GM18502 (cell line): Measurements from ENCODE around the gene RNF207.
A peak's percentile ranks its signal among the peaks of the same experiment; 100 is the strongest.
"Not testable (repeated sequence)": the region's sequence is repeated elsewhere in the genome, so short reads cannot be mapped to it uniquely, and the experiment has no call there.

ENCODE experiments used
- ATAC-seq: cut with Tn5 transposase; IDR thresholded peaks from one replicate; pipeline ENCODE4 v1.9.1; 2021; ENCODE audit warnings: mild to moderate bottlenecking; ENCODE audit not compliant: unreplicated experiment, poor library complexity

Gene RNF207

DNA sequence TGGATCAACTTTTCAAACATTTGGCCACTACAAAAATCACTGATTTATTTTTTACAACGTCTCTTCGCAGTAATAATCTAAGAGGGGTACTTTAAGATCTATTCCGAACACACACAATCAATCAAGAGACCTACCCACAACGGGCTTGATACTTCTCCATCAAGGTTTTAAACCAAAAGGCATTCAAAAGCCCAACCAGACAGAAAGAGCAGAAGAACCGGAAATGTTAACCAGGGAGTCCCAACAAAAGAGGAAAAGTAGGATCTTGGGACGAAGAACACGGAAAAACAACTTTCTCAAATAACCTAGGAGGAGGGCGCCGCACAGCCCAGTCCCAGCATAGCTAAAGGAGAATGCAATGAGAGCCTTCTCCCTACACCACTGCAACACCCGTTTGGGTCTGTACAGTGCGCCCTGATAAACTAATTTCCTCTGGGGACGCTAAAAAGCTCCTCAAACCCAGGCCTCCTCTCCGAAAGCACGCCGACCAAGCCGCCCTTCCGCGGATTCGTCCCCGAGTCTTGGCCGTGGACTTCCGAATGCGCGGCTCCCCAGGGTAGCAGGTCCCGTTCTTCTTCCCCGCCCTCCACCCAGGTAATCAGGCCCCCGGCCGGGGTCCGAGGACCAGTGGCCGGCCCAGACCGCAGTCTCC, 7.1 kb upstream of the RNF207 start:
- peak; percentile 31 for ATAC-seq

DNA sequence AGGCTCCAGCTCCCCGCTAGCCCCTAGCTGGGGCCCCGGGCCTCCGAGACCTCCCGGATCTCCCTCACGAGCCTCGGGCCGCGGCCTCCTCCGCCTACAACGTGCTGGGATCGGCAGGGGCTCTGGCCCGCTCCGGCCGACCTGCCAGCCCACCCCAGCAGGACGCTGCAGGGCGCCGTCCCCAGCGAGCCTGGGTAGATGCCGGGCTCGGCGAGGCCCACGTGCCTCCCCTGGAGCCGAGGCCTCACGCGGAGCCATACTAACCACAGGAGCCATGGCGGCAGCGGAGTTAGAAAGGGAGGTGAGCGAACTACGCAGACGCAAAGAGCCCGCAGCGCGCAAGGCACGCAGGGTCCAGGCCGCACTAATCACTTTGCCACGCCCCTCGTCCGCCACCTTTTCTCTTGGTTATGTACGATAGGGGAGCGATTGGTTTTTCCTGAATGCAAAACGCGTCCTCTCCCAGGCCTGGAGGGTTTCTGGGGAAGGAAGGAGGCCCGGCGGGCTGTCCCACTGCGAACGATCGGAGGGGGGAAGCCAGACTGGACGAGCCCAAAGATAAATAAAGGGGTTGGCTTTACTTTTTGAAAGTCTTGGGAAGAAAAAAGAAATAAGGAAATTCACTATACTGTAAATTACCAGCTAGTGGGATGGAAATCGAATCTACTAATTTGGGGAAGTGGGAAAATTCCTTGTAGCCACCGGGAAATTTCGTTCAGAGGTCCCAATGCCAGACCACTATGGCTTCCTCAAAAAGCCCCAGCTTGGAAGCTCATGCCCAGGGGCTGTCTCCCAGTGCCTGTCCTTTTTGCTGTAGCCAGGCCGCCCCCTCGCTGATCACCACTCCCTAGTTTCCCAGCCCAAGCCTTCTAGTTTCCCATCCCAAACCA, 6.4 kb upstream of the RNF207 start, which contains the start of gene RPL22:
TSS of gene RPL22 (minus strand) at position 298 of the 890 bp plus-strand sequence. CDS start at position 276, 22 bp downstream.
- peak; percentile 93 for ATAC-seq

GRCh38 chr1:6200188-6200809, 5.6 kb upstream of the RNF207 start:
- ATAC-seq, result no peak

- no peak for ATAC-seq
These were observed 3.7 kb upstream of the RNF207 start for GRCh38 chr1:6202256-6202655.

DNA sequence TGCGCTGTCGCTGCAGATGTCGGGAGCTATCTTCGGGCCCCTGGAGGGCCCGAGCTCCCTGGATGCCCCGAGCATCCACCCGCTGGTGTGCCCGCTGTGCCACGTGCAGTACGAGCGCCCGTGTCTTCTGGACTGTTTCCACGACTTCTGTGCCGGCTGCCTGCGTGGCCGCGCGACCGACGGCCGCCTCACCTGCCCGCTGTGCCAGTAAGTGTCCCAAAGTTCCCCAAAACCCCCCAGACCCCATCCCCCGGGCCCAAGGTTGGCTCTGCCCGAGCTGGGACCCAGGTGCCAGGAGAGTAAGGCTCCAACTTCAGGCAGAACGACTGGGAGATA, 569 bp downstream of the RNF207 start:
- ATAC-seq, result no peak

- no peak for ATAC-seq
These were observed 1.4 kb downstream of the RNF207 start for GRCh38 chr1:6207075-6207885.

GRCh38 chr1:6207921-6208320, 2.0 kb downstream of the RNF207 start:
- no peak for ATAC-seq

DNA sequence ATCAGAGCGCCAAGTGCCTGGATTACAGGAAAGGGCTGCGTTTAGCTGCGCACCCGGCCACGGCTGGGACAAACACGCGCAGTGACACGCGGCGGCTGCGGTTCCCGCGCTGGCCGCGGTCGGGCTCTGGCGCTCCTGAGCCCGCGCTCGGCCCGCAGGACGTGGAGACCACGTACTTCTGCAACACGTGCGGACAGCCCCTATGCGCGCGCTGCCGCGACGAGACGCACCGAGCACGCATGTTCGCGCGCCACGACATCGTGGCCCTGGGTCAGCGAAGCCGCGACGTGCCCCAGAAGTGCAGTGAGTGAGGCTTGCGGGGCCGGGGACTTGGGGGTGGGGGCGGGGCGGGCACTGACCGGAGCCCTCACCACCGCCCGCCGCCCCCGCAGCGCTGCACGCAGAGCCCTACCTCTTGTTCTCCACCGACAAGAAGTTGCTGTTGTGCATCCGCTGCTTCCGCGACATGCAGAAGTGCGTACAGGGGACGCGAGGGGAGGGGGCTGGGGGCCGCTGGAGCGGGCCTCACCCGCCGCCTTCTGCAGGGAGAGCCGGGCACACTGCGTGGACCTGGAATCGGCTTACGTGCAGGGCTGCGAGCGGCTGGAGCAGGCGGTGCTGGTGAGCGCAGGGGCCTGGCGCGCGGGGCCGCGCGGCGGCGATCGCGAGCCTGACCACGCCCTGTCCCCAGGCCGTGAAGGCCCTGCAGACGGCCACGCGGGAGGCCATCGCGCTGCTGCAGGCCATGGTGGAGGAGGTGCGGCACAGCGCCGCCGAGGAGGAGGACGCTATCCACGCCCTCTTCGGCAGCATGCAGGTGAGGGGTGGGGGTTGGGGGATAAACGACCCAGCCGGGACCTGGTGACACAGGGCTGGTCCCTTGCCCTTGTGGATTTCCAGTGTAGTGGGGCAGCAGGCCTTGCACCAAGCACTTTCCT, 3.1 kb downstream of the RNF207 start:
- no peak for ATAC-seq

DNA sequence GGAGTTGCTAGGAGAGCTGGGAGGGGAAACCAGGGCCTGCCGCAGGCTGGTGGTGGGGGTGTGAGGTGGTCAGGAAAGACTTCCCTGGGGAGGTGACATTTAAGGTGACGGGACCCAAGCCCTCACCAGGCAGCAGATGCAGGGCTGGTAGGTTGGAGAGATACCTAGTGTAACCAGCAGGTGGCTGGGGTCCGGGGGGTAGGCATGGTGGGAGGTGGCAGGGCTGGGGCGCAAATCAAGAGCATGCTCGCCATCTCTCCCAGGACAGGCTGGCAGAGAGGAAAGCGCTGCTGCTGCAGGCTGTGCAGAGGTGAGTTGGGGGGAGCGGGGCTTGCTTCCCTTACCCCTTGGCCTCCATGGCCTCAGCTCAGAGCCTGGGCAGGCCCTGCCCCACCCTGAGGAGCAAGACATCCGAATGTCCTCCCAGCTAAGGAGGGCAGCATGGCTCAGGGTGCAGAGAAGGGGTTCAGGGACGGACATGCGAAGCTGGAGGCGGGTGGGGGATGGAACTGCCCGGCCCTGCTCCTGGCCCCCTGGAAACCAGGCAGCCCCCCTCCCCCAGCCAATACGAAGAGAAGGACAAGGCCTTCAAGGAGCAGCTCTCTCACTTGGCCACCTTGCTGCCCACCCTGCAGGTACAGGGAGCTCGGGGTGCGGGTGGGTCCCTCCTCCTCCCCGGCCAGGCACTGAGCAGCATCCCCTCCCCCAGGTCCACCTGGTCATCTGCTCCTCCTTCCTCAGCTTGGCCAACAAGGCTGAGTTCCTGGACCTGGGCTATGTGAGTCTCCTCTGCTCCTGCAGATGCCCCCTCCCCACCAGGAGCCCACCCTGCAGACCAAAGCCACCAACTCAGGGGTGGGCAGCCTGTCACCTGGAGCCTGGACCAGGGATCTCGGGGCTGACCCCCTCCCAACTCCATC, 4.0 kb downstream of the RNF207 start:
- no peak for ATAC-seq

- ATAC-seq, result no peak
These were observed 4.9 kb downstream of the RNF207 start for GRCh38 chr1:6210591-6211355.

DNA sequence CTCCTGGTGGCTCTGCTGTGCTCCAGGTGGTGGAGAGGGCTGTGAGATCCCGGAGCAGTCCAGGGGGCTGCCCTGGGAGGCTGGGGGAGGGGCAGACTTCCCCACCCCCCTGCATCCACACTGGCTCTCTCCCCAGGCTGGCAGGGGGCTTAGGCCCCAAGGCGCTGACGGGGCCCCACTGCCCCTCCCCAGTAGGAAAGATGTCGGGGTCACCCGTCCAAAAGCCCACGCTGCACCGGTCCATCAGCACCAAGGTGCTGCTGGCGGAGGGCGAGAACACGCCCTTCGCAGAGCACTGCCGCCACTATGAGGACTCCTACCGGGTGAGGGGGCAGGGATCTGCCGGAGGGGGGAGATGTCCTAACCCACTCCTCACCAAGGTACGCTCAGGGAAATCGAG, 5.8 kb downstream of the RNF207 start:
- no peak for ATAC-seq

GRCh38 chr1:6212193-6212959, 6.5 kb downstream of the RNF207 start:
- ATAC-seq, result no peak

DNA sequence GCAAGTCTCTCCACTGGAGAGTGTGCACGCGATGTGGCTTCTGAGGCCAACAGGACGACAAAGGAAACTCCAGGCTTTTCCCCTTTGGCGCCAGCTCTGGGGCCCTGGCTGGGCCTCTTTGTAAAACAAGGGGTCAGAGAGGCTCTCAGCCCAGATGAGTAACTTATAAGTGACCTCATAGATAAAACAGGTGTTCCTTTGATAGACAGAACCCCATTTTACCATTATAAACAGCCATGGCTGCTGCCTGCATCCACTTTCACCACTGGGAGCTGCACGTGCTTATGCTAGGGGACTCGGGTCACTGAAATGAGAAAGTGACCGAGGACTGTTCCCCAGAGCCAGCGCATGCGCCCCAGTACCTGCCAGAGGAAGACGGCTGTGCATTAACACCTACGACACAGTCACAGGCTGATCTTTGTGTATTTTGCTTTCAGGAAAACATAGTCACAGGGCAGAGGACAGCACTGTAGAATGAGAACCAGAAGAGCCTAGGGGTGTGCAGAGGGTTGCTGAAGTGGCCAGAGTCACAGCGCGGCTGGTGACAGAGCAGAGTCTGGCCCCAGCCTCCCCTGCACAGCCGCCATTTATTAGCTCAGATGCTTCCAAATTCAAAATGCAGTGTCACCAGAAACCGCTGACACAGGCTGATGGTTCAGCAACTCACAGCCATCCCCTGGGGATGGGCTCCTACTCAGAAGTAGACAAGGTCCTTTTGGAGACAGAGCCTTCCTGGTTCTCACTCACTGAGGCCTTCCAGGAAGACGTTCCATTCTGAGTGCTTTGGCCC, 12.7 kb downstream of the RNF207 start:
- ATAC-seq, result no peak

DNA sequence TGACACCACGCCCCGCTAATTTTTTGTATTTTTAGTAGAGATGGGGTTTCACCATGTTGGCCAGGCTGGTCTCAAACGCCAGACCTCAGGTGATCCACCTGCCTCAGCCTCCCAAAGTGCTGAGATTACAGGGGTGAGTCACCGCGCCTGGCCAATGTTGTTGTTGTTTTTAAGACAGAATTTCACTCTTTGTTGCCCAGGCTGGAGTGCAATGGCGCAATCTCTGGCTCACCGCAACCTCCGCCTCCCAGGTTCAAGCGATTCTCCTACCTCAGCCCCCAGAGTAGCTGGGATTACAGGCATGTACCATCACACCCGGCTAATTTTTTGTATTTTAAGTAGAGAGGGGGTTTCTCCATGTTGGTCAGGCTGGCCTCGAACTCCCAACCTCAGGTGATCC, 13.7 kb downstream of the RNF207 start:
- ATAC-seq, result not testable (repeated sequence)

DNA sequence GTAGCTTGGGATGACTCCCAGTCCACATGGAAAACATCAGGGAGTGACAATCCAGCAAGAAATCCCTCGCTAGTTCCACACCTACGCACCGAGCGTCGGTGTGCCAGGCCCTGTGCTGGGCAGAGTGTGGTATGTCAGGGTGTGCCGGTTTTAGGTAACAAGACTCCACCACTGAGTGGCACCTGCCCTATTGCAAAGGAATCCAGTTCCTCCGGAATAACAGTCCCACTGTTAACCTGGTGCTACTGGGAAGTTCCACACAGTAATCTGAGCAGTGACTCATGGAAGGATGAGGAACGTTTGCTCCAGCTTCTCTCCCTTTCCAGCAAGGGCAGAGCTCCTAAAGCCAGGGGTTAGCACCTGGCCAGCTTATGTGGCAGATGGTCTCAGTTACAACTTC, 14.3 kb downstream of the RNF207 start:
- ATAC-seq, result no peak

DNA sequence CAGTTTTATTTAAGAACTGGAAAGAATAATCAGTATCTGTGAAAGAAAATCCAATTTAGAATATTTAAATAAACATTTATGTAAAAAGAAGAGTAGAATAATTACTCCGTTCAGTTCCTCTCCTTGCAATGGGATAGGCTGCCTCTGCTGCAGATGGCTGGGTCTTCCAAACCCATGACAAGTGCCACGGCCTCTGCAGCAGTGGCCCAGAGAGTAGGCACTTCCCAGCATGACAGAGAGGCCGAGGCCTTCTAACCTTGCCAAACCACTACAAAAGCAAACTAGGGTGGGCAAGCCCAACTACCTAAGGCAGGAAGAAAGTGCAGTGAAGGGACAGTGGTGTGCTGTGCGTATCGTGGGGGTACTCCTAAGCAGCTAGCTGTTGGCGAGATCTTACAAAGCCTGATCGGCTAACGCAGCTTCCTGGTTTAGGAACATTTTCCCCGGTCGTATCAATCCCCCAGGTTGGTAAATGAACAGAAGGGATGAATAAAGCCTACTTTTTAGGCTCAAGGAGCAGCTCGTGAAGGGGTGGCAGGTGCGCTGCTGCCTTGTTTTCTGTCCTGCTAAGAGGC, 15.4 kb downstream of the RNF207 start:
- ATAC-seq, result no peak
